HepG2 (cell line): ENCODE data around the gene PRR30. TPM values are rescaled to one million over a fixed set of nuclear protein-coding genes. Genes with fewer than 3 reads are reported as not detected.

ENCODE experiments used
- BORCS8-MEF2B ChIP-seq: sonication (generic); formaldehyde crosslinking; IDR thresholded peaks from 2 replicates; pipeline ENCODE4 v1.8.0; 2022; ENCODE audit warnings: mild to moderate bottlenecking, missing genetic modification reagents
- DR1 ChIP-seq: sonication (generic); formaldehyde crosslinking; IDR thresholded peaks from 2 replicates; pipeline ENCODE4 v1.8.0; 2021; ENCODE audit warnings: mild to moderate bottlenecking, missing genetic modification reagents, inconsistent platforms
- EP300 ChIP-seq, 3 experiments: sonication (generic) in 1 of 3; formaldehyde crosslinking in 1 of 3; IDR thresholded peaks; 2 replicates each; pipeline versions ENCODE4 v1.5.1 to v1.6.1; 2011 to 2020; ENCODE audit warnings: low read depth in 2 of 3, low read length in 2 of 3, borderline replicate concordance in 1 of 3, improper control_type of control experiment in 1 of 3, mild to moderate bottlenecking in 1 of 3, missing genetic modification reagents in 1 of 3, moderate library complexity in 1 of 3
- HDAC1 ChIP-seq: sonication (generic); formaldehyde crosslinking; IDR thresholded peaks from 2 replicates; pipeline ENCODE4 v1.5.1; 2020; ENCODE audit warnings: mild to moderate bottlenecking, missing genetic modification reagents
- HDAC2 ChIP-seq: sonication (generic); formaldehyde crosslinking; IDR thresholded peaks from 2 replicates; pipeline ENCODE4 v1.4.0; 2020; ENCODE audit warnings: missing genetic modification reagents
- HNRNPL ChIP-seq: fragments of 200-400 bp; formaldehyde crosslinking; IDR thresholded peaks from 2 replicates; pipeline ENCODE4 v1.6.1; 2017; ENCODE audit warnings: mild to moderate bottlenecking, low read depth, low read length
- KAT8 ChIP-seq: IDR thresholded peaks from 2 replicates; pipeline ENCODE4 v1.6.1; 2016; ENCODE audit warnings: missing genetic modification reagents, missing compliant biosample characterization
- KMT2B ChIP-seq: IDR thresholded peaks from 2 replicates; pipeline ENCODE4 v1.6.1; 2016; ENCODE audit warnings: missing genetic modification reagents, missing compliant biosample characterization
- NFKBIZ ChIP-seq: IDR thresholded peaks from 2 replicates; pipeline ENCODE4 v1.6.1; 2018; ENCODE audit warnings: missing genetic modification reagents, missing compliant biosample characterization
- NR2F6 ChIP-seq, 2 experiments: IDR thresholded peaks; 2 replicates each; pipeline ENCODE4 v1.6.1; 2016; ENCODE audit warnings: antibody characterized with exemption in 1 of 2, mild to moderate bottlenecking in 1 of 2
- RARA ChIP-seq: IDR thresholded peaks from 2 replicates; pipeline ENCODE4 v1.6.1; 2016; ENCODE audit warnings: missing genetic modification reagents, missing compliant biosample characterization
- TBX2 ChIP-seq: sonication (generic); formaldehyde crosslinking; IDR thresholded peaks from 2 replicates; pipeline ENCODE4 v1.5.0; 2020; ENCODE audit warnings: missing genetic modification reagents, mild to moderate bottlenecking, borderline replicate concordance
- ZIK1 ChIP-seq: sonication (generic); formaldehyde crosslinking; IDR thresholded peaks from 2 replicates; pipeline ENCODE4 v1.5.0; 2020; ENCODE audit warnings: mild to moderate bottlenecking, low read depth, missing genetic modification reagents, borderline replicate concordance
- ZKSCAN1 ChIP-seq: fragments of 150-350 bp; IDR thresholded peaks from 2 replicates; pipeline ENCODE4 v1.6.1; 2014; ENCODE audit warnings: low read length
- ZNF232 ChIP-seq: sonication (generic); formaldehyde crosslinking; IDR thresholded peaks from 2 replicates; pipeline ENCODE4 v1.4.0; 2020; ENCODE audit warnings: missing genetic modification reagents, borderline replicate concordance
- ZNF329 ChIP-seq: sonication (generic); formaldehyde crosslinking; IDR thresholded peaks from 2 replicates; pipeline ENCODE4 v1.9.0; 2021; ENCODE audit warnings: low read depth, mild to moderate bottlenecking, missing genetic modification reagents
- ZNF567 ChIP-seq: sonication (generic); formaldehyde crosslinking; IDR thresholded peaks from 2 replicates; pipeline ENCODE4 v1.8.1; 2023; ENCODE audit warnings: mild to moderate bottlenecking, missing genetic modification reagents, borderline replicate concordance
- ZNF652 ChIP-seq: IDR thresholded peaks from 2 replicates; pipeline ENCODE4 v1.6.1; 2016; ENCODE audit warnings: low read depth, borderline replicate concordance
- polyA plus RNA-seq, 8 experiments: library from polyadenylated mRNA; depleted of rRNA in 3 of 8; stranded (reverse) in 7 of 8; unstranded in 1 of 8; fragments of >200 nt; fragmentation: Illumina TruSeq in 4 of 8; extraction: Trizol in 4 of 8; gene quantifications; 2 replicates each; pipeline versions ENCODE4 v1.2.1 to v1.2.3, GENCODE V29; 2011 to 2016; ENCODE audit warnings: low read depth in 4 of 8, missing spikeins in 1 of 8, mixed read lengths in 1 of 8; ENCODE audit not compliant: insufficient read depth in 1 of 8
- total RNA-seq, 5 experiments: library from RNA; depleted of rRNA; stranded (reverse); fragments of >200 nt; fragmentation: Illumina TruSeq; extraction: Trizol; gene quantifications; 2 replicates each; pipeline ENCODE4 v1.2.3, GENCODE V29; 2016; ENCODE audit warnings: low read depth in 1 of 5
- TF ChIP-seq, protein P1 (sequence below): sonication (generic); formaldehyde crosslinking; conservative IDR thresholded peaks from 2 replicates; pipeline ENCODE4 v1.4.0; 2020; ENCODE audit warnings: missing genetic modification reagents
- TF ChIP-seq, protein P2 (sequence below): sonication (generic); formaldehyde crosslinking; IDR thresholded peaks from 2 replicates; pipeline ENCODE4 v1.5.0; 2020; ENCODE audit warnings: mild to moderate bottlenecking, missing genetic modification reagents, borderline replicate concordance
- TF ChIP-seq, protein P3 (sequence below): sonication (generic); formaldehyde crosslinking; IDR thresholded peaks from 2 replicates; pipeline ENCODE4 v1.4.0; 2020; ENCODE audit warnings: missing genetic modification reagents
- TF ChIP-seq, protein P4 (sequence below): sonication (generic); formaldehyde crosslinking; IDR thresholded peaks from 2 replicates; pipeline ENCODE4 v1.5.0; 2020; ENCODE audit warnings: missing genetic modification reagents
- TF ChIP-seq, protein P5 (sequence below): sonication (generic); formaldehyde crosslinking; conservative IDR thresholded peaks from 2 replicates; pipeline ENCODE4 v1.4.0; 2020; ENCODE audit warnings: missing genetic modification reagents

PRR30 gene
- total and polyA plus RNA-seq, 2 of the 13 experiments (the other 11 are each of a cell fraction or from before 2014, with no cell fraction given): not detected

DNA sequence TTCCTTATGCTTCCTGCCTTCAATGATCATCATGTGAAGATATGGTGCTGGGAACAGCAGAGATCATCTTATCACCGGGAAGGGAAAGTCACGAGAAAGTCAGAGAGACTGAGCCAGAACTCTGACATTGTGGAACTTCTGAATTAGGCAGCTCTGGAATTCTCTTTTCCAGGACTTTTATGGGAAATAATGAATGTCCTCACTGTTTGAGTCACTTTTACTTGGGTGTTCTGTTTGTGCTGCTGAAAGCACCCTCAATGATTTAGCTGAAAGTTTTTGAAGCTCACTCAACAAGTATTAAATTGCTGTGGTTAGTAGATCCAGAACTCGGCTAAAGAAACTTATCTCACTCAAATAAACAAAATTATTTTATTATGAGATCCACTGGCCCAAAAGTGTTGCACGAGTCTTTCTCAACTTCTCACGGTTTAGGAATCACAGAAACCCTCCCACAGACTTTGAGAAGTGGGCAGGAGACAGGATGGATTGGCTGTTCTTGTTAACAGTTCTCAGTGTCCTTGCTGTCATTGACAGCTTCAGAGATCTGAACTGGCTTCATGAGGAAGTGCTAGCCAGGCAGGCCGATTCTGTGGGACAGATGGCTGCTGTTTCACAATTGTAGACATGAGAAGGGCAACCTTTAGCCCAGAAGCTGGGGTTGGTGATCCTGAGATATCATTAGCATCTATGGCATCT is 46.3 kb upstream of the PRR30 start (continued):
- TF ChIP-seq DR1 (CRISPR knock-in tag): no peak
- TF ChIP-seq BORCS8-MEF2B (CRISPR knock-in tag): no peak
- TF ChIP-seq, protein P1, sequence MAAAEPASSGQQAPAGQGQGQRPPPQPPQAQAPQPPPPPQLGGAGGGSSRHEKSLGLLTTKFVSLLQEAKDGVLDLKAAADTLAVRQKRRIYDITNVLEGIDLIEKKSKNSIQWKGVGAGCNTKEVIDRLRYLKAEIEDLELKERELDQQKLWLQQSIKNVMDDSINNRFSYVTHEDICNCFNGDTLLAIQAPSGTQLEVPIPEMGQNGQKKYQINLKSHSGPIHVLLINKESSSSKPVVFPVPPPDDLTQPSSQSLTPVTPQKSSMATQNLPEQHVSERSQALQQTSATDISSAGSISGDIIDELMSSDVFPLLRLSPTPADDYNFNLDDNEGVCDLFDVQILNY (CRISPR knock-in tag): no peak
- TF ChIP-seq ZIK1 (CRISPR knock-in tag): no peak
- TF ChIP-seq EP300 (IDR thresholded peaks at IDR 0.05; ENCODE audit: low read depth in 2 of 2, low read length in 2 of 2): peak in 1 of 2 experiments; percentile 38; a peak in 1 of 4 replicates
- TF ChIP-seq EP300 (CRISPR knock-in tag; IDR thresholded peaks at IDR 0.05; ENCODE audit: borderline replicate concordance): no peak
- TF ChIP-seq RARA (CRISPR knock-in tag): peak; percentile 57
- no peak for TF ChIP-seq ZKSCAN1
- no peak for TF ChIP-seq NR2F6 (IDR thresholded peaks at IDR 0.05)
- peak; percentile 55; the same call in 1 of the 2 replicates for TF ChIP-seq NR2F6 (CRISPR knock-in tag; IDR thresholded peaks at IDR 0.05)
- no peak for TF ChIP-seq NFKBIZ (CRISPR knock-in tag)
- TF ChIP-seq KAT8: peak; percentile 53; the same call in 1 of the 2 replicates
- no peak for TF ChIP-seq ZNF232 (CRISPR knock-in tag)
- no peak for TF ChIP-seq ZNF567 (CRISPR knock-in tag)
- peak; percentile 47; the same call in 1 of the 2 replicates for TF ChIP-seq KMT2B (CRISPR knock-in tag)
- TF ChIP-seq, protein P2, sequence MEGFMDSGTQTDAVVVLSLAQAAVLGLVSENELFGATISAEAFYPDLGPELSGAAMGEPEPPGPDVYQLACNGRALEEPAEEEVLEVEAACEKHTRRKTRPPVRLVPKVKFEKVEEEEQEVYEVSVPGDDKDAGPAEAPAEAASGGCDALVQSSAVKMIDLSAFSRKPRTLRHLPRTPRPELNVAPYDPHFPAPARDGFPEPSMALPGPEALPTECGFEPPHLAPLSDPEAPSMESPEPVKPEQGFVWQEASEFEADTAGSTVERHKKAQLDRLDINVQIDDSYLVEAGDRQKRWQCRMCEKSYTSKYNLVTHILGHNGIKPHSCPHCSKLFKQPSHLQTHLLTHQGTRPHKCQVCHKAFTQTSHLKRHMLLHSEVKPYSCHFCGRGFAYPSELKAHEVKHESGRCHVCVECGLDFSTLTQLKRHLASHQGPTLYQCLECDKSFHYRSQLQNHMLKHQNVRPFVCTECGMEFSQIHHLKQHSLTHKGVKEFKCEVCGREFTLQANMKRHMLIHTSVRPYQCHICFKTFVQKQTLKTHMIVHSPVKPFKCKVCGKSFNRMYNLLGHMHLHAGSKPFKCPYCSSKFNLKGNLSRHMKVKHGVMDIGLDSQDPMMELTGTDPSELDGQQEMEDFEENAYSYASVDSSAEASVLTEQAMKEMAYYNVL (CRISPR knock-in tag): no peak
- no peak for TF ChIP-seq HNRNPL
- TF ChIP-seq, protein P3, sequence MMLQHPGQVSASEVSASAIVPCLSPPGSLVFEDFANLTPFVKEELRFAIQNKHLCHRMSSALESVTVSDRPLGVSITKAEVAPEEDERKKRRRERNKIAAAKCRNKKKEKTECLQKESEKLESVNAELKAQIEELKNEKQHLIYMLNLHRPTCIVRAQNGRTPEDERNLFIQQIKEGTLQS (CRISPR knock-in tag): no peak
- TF ChIP-seq, protein P4, sequence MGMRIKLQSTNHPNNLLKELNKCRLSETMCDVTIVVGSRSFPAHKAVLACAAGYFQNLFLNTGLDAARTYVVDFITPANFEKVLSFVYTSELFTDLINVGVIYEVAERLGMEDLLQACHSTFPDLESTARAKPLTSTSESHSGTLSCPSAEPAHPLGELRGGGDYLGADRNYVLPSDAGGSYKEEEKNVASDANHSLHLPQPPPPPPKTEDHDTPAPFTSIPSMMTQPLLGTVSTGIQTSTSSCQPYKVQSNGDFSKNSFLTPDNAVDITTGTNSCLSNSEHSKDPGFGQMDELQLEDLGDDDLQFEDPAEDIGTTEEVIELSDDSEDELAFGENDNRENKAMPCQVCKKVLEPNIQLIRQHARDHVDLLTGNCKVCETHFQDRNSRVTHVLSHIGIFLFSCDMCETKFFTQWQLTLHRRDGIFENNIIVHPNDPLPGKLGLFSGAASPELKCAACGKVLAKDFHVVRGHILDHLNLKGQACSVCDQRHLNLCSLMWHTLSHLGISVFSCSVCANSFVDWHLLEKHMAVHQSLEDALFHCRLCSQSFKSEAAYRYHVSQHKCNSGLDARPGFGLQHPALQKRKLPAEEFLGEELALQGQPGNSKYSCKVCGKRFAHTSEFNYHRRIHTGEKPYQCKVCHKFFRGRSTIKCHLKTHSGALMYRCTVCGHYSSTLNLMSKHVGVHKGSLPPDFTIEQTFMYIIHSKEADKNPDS (CRISPR knock-in tag): no peak
- TF ChIP-seq HDAC1: no peak; the same call in 1 of the 2 replicates
- peak; percentile 32; the same call in 1 of the 2 replicates for TF ChIP-seq ZNF652 (CRISPR knock-in tag)
- TF ChIP-seq, protein P5, sequence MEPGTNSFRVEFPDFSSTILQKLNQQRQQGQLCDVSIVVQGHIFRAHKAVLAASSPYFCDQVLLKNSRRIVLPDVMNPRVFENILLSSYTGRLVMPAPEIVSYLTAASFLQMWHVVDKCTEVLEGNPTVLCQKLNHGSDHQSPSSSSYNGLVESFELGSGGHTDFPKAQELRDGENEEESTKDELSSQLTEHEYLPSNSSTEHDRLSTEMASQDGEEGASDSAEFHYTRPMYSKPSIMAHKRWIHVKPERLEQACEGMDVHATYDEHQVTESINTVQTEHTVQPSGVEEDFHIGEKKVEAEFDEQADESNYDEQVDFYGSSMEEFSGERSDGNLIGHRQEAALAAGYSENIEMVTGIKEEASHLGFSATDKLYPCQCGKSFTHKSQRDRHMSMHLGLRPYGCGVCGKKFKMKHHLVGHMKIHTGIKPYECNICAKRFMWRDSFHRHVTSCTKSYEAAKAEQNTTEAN: 0 out of 2 replicates have a peak, but pooled peaks have one; percentile 59
- peak; percentile 51; the same call in 1 of the 2 replicates for TF ChIP-seq HDAC2 (CRISPR knock-in tag)
- peak; percentile 66; the same call in 1 of the 2 replicates for TF ChIP-seq TBX2 (CRISPR knock-in tag)
- TF ChIP-seq ZNF329 (CRISPR knock-in tag): no peak
